Endothelial cell of umbilical vein (primary cell): Measurements from ENCODE around the gene ASMTL. TPM values are rescaled to one million over a fixed set of nuclear protein-coding genes. Genes with fewer than 3 reads are reported as not detected.

Source experiments
- BruUV-seq: library from RNA; stranded (reverse); fragments of 400-500 nt; replicated peaks from 2 replicates; lab custom pipeline; 2021; lab: Mats Ljungman, UMichigan
- CTCF ChIA-PET: fragments of 300-600, 350-600 bp; sonication (Branson Sonifier 250); formaldehyde crosslinking; loops from one replicate; lab custom pipeline; 2021; ENCODE audit warnings: antibody characterized with exemption, inconsistent platforms; lab: Charles Lee
- POLR2A ChIA-PET: fragments of 300-600, 350-600 bp; sonication (Branson Sonifier 250); formaldehyde crosslinking; loops from one replicate; lab custom pipeline; 2021; ENCODE audit warnings: antibody characterized with exemption, inconsistent platforms; lab: Charles Lee
- DNase-seq: peaks from one replicate; pipeline ENCODE4 v3.0.0-alpha.2; 2011; ENCODE audit warnings: low read depth, low spot score
- FAIRE-seq: peaks from 2 replicates; lab custom pipeline; 2011; peaks lifted over from hg19 to GRCh38; lab: Jason Lieb, UNC
- H2AFZ ChIP-seq: 2 replicates; pipeline ENCODE4 v1.6.0; 2012; ENCODE audit warnings: low read depth, low read length, control low read depth, inconsistent platforms
- H3K27ac ChIP-seq: 2 replicates; pipeline ENCODE4 v1.5.1; 2011; ENCODE audit warnings: low read depth, mild to moderate bottlenecking, control low read depth, low read length, moderate library complexity; ENCODE audit not compliant: insufficient read depth
- H3K27me3 ChIP-seq, 2 experiments: 2 replicates each; pipeline versions ENCODE4 v1.6.0 to v1.6.1; 2011; ENCODE audit warnings: low read length in 2 of 2, mixed read lengths in 1 of 2; ENCODE audit not compliant: control insufficient read depth in 2 of 2, insufficient read depth in 2 of 2
- H3K36me3 ChIP-seq, 2 experiments: 2 replicates in 1 of 2; 3 replicates in 1 of 2; pipeline ENCODE4 v1.5.1; 2011; ENCODE audit warnings: low read length in 2 of 2, mild to moderate bottlenecking in 1 of 2, moderate library complexity in 1 of 2; ENCODE audit not compliant: control insufficient read depth in 2 of 2, insufficient read depth in 2 of 2; ENCODE audit errors: extremely low read depth in 1 of 2
- H3K4me1 ChIP-seq: 3 replicates; pipeline ENCODE4 v1.5.1; 2011; ENCODE audit warnings: mild to moderate bottlenecking, low read length; ENCODE audit not compliant: control insufficient read depth, insufficient read depth; ENCODE audit errors: extremely low read depth
- H3K4me2 ChIP-seq: 2 replicates; pipeline ENCODE4 v1.6.1; 2011; ENCODE audit warnings: low read length, control low read depth, mixed read lengths; ENCODE audit not compliant: insufficient read depth
- H3K4me3 ChIP-seq, 3 experiments: fragments of 200-600 bp in 1 of 3; sonication (generic), shearing (Covaris generic) in 1 of 3; replicated peaks in 1 of 3; 2 replicates each; pipeline ENCODE4 v1.5.1; 2011 to 2016; ENCODE audit warnings: control low read depth in 3 of 3, low read length in 3 of 3, mild to moderate bottlenecking in 2 of 3, inconsistent platforms in 1 of 3, low read depth in 1 of 3, moderate library complexity in 1 of 3; ENCODE audit not compliant: insufficient read depth in 1 of 3
- H3K79me2 ChIP-seq: 2 replicates; pipeline ENCODE4 v1.6.0; 2012; ENCODE audit warnings: low read length, inconsistent platforms; ENCODE audit not compliant: control insufficient read depth, insufficient read depth
- H3K9ac ChIP-seq: replicated peaks from 2 replicates; pipeline ENCODE3; 2011; ENCODE audit warnings: low read length, control low read depth; ENCODE audit not compliant: insufficient read depth; ENCODE audit errors: extremely low read depth
- H3K9me1 ChIP-seq: replicated peaks from 3 replicates; pipeline ENCODE4 v1.6.0; 2011; ENCODE audit warnings: mild to moderate bottlenecking, low read length; ENCODE audit not compliant: control insufficient read depth, insufficient read depth; ENCODE audit errors: extremely low read depth
- H3K9me3 ChIP-seq: replicated peaks from 2 replicates; pipeline ENCODE4 v1.5.1; 2012; ENCODE audit warnings: low read length, inconsistent platforms; ENCODE audit not compliant: control insufficient read depth, insufficient read depth
- H4K20me1 ChIP-seq: replicated peaks from 2 replicates; pipeline ENCODE3; 2011; ENCODE audit warnings: mild to moderate bottlenecking, low read length; ENCODE audit not compliant: control insufficient read depth, insufficient read depth; ENCODE audit errors: extremely low read depth
- EZH2 ChIP-seq: IDR thresholded peaks from 2 replicates; pipeline ENCODE4 v1.6.1; 2012; ENCODE audit warnings: borderline replicate concordance, low read depth, mild to moderate bottlenecking, moderate library complexity, low read length, inconsistent platforms; ENCODE audit not compliant: severe bottlenecking
- FOS ChIP-seq: IDR thresholded peaks from 2 replicates; pipeline ENCODE4 v1.6.1; 2011; ENCODE audit warnings: mild to moderate bottlenecking, low read length, moderate library complexity, borderline replicate concordance; ENCODE audit not compliant: insufficient read depth
- MYC ChIP-seq: IDR thresholded peaks from one replicate; pipeline ENCODE4 v1.6.1; 2011; ENCODE audit warnings: mild to moderate bottlenecking, low read depth, low read length
- POLR2A ChIP-seq: IDR thresholded peaks from 2 replicates; pipeline ENCODE4 v1.6.1; 2012; ENCODE audit warnings: low read depth, mild to moderate bottlenecking, control low read depth, low read length
- POLR2AphosphoS5 ChIP-seq: IDR thresholded peaks from 2 replicates; pipeline ENCODE4 v1.6.1; 2012; ENCODE audit warnings: low read depth, mild to moderate bottlenecking, control low read depth, low read length, moderate library complexity; ENCODE audit not compliant: insufficient read depth
- dilution Hi-C: fragments of 300-500 bp; cut with MboI; formaldehyde crosslinking; loops from one replicate; pipeline ENCODE4 v1.15.0; 2019; ENCODE audit warnings: low sequenced_read_pairs; ENCODE audit not compliant: extremely low pct_ligation_motif_present
- intact Hi-C: fragments of 100-400 bp; cut with micrococcal nuclease; formaldehyde crosslinking; loops from one replicate; pipeline ENCODE4 v1.10.0; 2022
- polyA plus RNA-seq, 4 experiments: library from polyadenylated mRNA; depleted of rRNA in 3 of 4; stranded (reverse) in 3 of 4; unstranded in 1 of 4; fragments of >200 nt; gene quantifications; 2 replicates each; pipeline versions ENCODE4 v1.2.1 to v1.2.3, GENCODE V29; 2011 to 2012; ENCODE audit warnings: missing spikeins in 1 of 4
- total RNA-seq: library from RNA; stranded (reverse); gene quantifications from 2 replicates; pipeline ENCODE4 v1.2.3, GENCODE V29; 2021
- TF ChIP-seq, protein P1 (sequence below): IDR thresholded peaks from 2 replicates; pipeline ENCODE4 v1.6.1; 2011; ENCODE audit not compliant: insufficient read depth, insufficient read length
- TF ChIP-seq, protein P2 (sequence below), 2 donors: IDR thresholded peaks; 1 replicate in 1 of 2; 2 replicates in 1 of 2; pipeline ENCODE4 v1.5.1; 2011; ENCODE audit warnings: low read length in 2 of 2, mild to moderate bottlenecking in 2 of 2, moderate library complexity in 2 of 2, control low read depth in 1 of 2, inconsistent platforms in 1 of 2, low read depth in 1 of 2; ENCODE audit not compliant: insufficient read depth in 1 of 2; ENCODE audit errors: extremely low read depth in 1 of 2

The ASMTL gene
- total and polyA plus RNA-seq, 2 donors (not counting 3 experiments of a cell fraction or from before 2014, with no cell fraction given) = 27.1 to 29.9 TPM

DNA sequence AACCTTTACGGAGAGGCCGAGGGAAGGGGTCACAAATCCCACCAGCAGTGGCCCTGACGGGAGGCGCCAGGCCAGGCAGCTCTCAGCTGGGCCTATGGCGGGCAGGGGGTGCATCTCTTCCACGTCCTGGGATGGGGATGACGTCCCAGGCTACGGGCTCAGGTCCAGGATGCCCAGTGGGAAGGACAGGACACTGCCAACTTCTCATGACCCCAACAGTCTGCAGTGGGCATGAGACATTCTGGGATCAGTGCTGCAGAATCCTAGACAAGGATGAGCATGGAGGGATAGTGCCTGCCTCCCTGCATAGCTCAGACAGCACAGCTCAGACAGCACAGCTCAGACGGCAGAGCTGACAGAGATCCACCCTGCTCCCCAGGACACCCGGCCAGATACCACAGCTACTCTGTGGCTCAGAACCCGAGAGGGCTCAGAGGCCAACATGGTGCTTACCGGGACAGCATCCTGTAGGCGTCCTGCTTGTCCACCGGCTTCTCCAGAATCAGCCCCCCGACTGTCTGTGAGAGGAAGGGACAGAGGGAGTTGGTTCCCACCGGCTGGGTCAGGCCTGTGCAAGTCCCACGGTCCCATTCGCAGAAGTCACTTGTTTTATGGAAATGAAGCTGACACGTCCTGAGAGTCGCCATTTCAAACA lies 17.3 kb downstream of the ASMTL start:
- Histone ChIP-seq H3K9me3 (no peaks in the 10 kb centered on the region), H2AFZ (no peak overlapping the region), H3K4me1 (no peaks in the 10 kb centered on the region), H3K9me1 (no peaks in the 10 kb centered on the region), H4K20me1 (no peaks in the 10 kb centered on the region), H3K4me2 (no peak overlapping the region), H3K27me3 (no peaks in the 10 kb centered on the region), H3K79me2 (no peaks in the 10 kb centered on the region), H3K27ac (no peak overlapping the region), H3K4me3 (no peak overlapping the region), H3K9ac (no peak overlapping the region), H3K36me3 (peaks cover 0 to 15% of the 10 kb centered on the region in 2 experiments)
- BruUV-seq = no TSS peak
- dilution Hi-C loops (no loop called here), intact Hi-C loops (no loop called here)
- DNase-seq = no peak
- no peak for FAIRE-seq
- no peak for TF ChIP-seq FOS
- TF ChIP-seq, protein P1, sequence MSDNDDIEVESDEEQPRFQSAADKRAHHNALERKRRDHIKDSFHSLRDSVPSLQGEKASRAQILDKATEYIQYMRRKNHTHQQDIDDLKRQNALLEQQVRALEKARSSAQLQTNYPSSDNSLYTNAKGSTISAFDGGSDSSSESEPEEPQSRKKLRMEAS = no peak
- no peak for TF ChIP-seq POLR2A
- TF ChIP-seq, protein P2, sequence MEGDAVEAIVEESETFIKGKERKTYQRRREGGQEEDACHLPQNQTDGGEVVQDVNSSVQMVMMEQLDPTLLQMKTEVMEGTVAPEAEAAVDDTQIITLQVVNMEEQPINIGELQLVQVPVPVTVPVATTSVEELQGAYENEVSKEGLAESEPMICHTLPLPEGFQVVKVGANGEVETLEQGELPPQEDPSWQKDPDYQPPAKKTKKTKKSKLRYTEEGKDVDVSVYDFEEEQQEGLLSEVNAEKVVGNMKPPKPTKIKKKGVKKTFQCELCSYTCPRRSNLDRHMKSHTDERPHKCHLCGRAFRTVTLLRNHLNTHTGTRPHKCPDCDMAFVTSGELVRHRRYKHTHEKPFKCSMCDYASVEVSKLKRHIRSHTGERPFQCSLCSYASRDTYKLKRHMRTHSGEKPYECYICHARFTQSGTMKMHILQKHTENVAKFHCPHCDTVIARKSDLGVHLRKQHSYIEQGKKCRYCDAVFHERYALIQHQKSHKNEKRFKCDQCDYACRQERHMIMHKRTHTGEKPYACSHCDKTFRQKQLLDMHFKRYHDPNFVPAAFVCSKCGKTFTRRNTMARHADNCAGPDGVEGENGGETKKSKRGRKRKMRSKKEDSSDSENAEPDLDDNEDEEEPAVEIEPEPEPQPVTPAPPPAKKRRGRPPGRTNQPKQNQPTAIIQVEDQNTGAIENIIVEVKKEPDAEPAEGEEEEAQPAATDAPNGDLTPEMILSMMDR (IDR thresholded peaks at IDR 0.05; ENCODE audit: extremely low read depth in 1 of 2, insufficient read depth in 1 of 2, low read depth in 1 of 2, low read length in 2 of 2) = no peak
- no peak for TF ChIP-seq MYC
- no peak for TF ChIP-seq EZH2
- TF ChIP-seq POLR2AphosphoS5 = no peak
- CTCF ChIA-PET = no interaction called here
- POLR2A ChIA-PET = no interaction called here
